Measurements from ENCODE around the gene TCF25.

Gene TCF25

GRCh38 chr16:89936034-89936433 lies 62.6 kb downstream of the TCF25 start:
- Histone ChIP-seq H3K27ac (no peak overlapping the region), H3K9me3 (no peaks in the 10 kb centered on the region), H3K27me3 (peaks cover 31% of the 10 kb centered on the region), H3K4me1 (ENCODE audit: control insufficient read depth in 1 of 2, insufficient read depth in 1 of 2, low read depth in 1 of 2, low read length in 1 of 2) (no peaks in the 10 kb centered on the region), H3K36me3 (no peaks in the 10 kb centered on the region), H3K4me3 (ENCODE audit: low read depth in 1 of 2, low read length in 1 of 2) (no peak overlapping the region)
- no peak for TF ChIP-seq CTCF (IDR thresholded peaks at IDR 0.05)

- Histone ChIP-seq H3K9me3 (no peaks in the 10 kb centered on the region), H3K4me3 (ENCODE audit: low read depth in 1 of 2, low read length in 1 of 2) (no peak overlapping the region), H3K27me3 (peaks cover 34% of the 10 kb centered on the region), H3K36me3 (no peaks in the 10 kb centered on the region), H3K27ac (no peak overlapping the region), H3K4me1 (ENCODE audit: control insufficient read depth in 1 of 2, insufficient read depth in 1 of 2, low read depth in 1 of 2, low read length in 1 of 2) (no peaks in the 10 kb centered on the region)
- no peak for TF ChIP-seq CTCF (IDR thresholded peaks at IDR 0.05)
These were observed 63.1 kb downstream of the TCF25 start for GRCh38 chr16:89936508-89936907.

- TF ChIP-seq CTCF (IDR thresholded peaks at IDR 0.05) = no peak
- Histone ChIP-seq H3K9me3 (no peaks in the 10 kb centered on the region), H3K36me3 (no peaks in the 10 kb centered on the region), H3K4me3 (ENCODE audit: low read depth in 1 of 2, low read length in 1 of 2) (no peak overlapping the region), H3K27ac (no peak overlapping the region), H3K27me3 (peaks cover 39% of the 10 kb centered on the region), H3K4me1 (ENCODE audit: control insufficient read depth in 1 of 2, insufficient read depth in 1 of 2, low read depth in 1 of 2, low read length in 1 of 2) (no peaks in the 10 kb centered on the region)
These were observed 63.6 kb downstream of the TCF25 start for GRCh38 chr16:89936981-89937380.

DNA sequence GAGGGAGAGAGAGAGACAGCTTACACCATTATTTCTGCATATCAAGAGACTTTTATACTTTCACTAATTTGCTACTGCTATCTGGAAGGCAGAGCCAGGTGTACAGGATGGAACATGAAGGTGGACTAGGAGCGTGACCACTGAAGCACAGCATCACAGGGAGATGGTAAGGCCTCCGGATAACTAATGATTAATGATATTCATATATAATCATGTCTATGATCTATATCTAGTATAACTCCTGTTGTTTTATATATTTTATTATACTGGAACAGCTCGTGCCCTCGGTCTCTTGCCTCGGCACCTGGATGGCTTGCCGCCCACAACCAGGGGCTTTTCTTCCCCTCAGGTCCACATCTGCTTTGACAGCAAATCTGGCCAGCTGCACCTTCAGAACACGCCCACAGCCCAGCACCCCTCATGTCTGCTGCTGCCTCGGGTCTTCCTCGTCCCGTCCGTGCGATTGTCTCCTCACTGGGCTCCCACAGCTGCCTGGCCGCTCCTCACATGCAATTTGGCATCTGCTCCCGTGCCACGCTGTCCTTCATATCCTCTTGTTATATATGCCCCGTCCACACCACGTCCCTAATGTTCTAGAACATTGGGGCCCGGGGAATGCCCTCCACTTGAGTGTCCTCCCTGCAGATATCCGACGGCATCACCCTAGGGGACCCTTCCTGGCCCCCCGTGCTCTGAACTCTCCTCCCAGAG lies 64.9 kb downstream of the TCF25 start:
- TF ChIP-seq CTCF (IDR thresholded peaks at IDR 0.05) = no peak
- no peaks in the 10 kb centered on the region for H3K9me3 ChIP-seq
- H3K27me3 ChIP-seq = peaks cover 49% of the 10 kb centered on the region
- no peak overlapping the region for H3K27ac ChIP-seq
- no peaks in the 10 kb centered on the region for H3K36me3 ChIP-seq
- no peak overlapping the region for H3K4me3 ChIP-seq (ENCODE audit: low read depth in 1 of 2, low read length in 1 of 2)
- no peaks in the 10 kb centered on the region for H3K4me1 ChIP-seq (ENCODE audit: control insufficient read depth in 1 of 2, insufficient read depth in 1 of 2, low read depth in 1 of 2, low read length in 1 of 2)

DNA sequence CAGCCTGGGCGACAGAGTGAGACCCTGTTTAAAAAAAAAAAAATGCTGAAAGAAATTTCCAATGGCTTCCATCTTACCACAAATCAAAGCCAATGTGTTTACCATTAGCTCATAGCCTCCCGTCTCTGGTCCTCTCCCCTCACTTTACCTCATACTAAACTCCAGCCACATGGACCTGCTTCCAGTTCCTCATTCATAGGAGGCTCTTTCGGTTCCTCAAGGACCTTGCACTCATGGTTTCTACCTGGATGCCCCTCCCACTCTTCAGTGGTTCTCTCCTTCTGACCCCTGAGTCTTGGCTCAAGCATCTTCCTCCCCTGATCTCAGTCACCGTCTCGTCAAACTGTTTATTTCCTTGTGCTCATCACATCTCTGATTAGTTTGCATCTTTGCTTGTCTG lies 71.4 kb downstream of the TCF25 start:
- TF ChIP-seq CTCF (IDR thresholded peaks at IDR 0.05) = no peak

More for the DNA sequence above, 71.4 kb downstream of the TCF25 start:
- Histone ChIP-seq H3K4me3 (ENCODE audit: low read depth in 1 of 2, low read length in 1 of 2) (no peak overlapping the region), H3K36me3 (no peaks in the 10 kb centered on the region), H3K27me3 (peaks cover 84% of the 10 kb centered on the region), H3K9me3 (no peaks in the 10 kb centered on the region), H3K27ac (no peak overlapping the region), H3K4me1 (ENCODE audit: control insufficient read depth in 1 of 2, insufficient read depth in 1 of 2, low read depth in 1 of 2, low read length in 1 of 2) (peaks cover 13 to 17% of the 10 kb centered on the region in 2 experiments)

Measured in neutrophil (primary cell).